Neutrophil (primary cell): Measurements from ENCODE around the gene FATE1.

Experiments
- H3K27ac ChIP-seq: fragments of 200-600 bp; sonication (generic); 2 replicates; pipeline ENCODE4 v1.5.1; 2016; ENCODE audit warnings: mild to moderate bottlenecking, moderate library complexity
- H3K27me3 ChIP-seq: fragments of 200-600 bp; sonication (generic); 2 replicates; pipeline ENCODE4 v1.6.0; 2016; ENCODE audit warnings: mild to moderate bottlenecking
- H3K36me3 ChIP-seq: fragments of 200-600 bp; sonication (generic); 2 replicates; pipeline ENCODE4 v1.5.1; 2017
- H3K4me1 ChIP-seq, 2 experiments: fragments of 200-600 bp in 1 of 2; sonication (generic) in 1 of 2; 1 replicate in 1 of 2; 2 replicates in 1 of 2; pipeline versions ENCODE4 v1.5.1 to v1.6.1; 2013 to 2016; ENCODE audit warnings: low read depth in 1 of 2, low read length in 1 of 2, mild to moderate bottlenecking in 1 of 2, moderate library complexity in 1 of 2; ENCODE audit not compliant: control insufficient read depth in 1 of 2, insufficient read depth in 1 of 2
- H3K4me3 ChIP-seq, 2 experiments: fragments of 200-600 bp in 1 of 2; sonication (generic) in 1 of 2; 1 replicate in 1 of 2; 2 replicates in 1 of 2; pipeline ENCODE4 v1.5.1; 2013 to 2016; ENCODE audit warnings: low read depth in 1 of 2, low read length in 1 of 2, mild to moderate bottlenecking in 1 of 2, moderate library complexity in 1 of 2
- H3K9me3 ChIP-seq: fragments of 200-600 bp; sonication (generic); 2 replicates; pipeline ENCODE4 v1.5.1; 2016
- CTCF ChIP-seq: fragments of 200-600 bp; sonication (generic); IDR thresholded peaks from 2 replicates; pipeline ENCODE4 v1.5.1; 2016; ENCODE audit warnings: antibody characterized with exemption

Gene FATE1

GRCh38 chrX:151743651-151744470 is 28.0 kb downstream of the FATE1 start:
- Histone ChIP-seq H3K4me3 (no peak overlapping the region), H3K36me3 (no peaks in the 10 kb centered on the region), H3K4me1 (no peaks in the 10 kb centered on the region), H3K27me3 (no peaks in the 10 kb centered on the region), H3K9me3 (no peaks in the 10 kb centered on the region), H3K27ac (no peak overlapping the region)
- no peak for TF ChIP-seq CTCF

GRCh38 chrX:151745651-151746050 is 29.8 kb downstream of the FATE1 start:
- TF ChIP-seq CTCF = no peak
- Histone ChIP-seq H3K4me3 (no peak overlapping the region), H3K36me3 (no peaks in the 10 kb centered on the region), H3K4me1 (no peaks in the 10 kb centered on the region), H3K9me3 (no peaks in the 10 kb centered on the region), H3K27me3 (no peaks in the 10 kb centered on the region), H3K27ac (no peak overlapping the region)

- no peak for TF ChIP-seq CTCF
- H3K4me3 ChIP-seq = no peak overlapping the region
- no peaks in the 10 kb centered on the region for H3K27me3 ChIP-seq
- no peaks in the 10 kb centered on the region for H3K9me3 ChIP-seq
- H3K36me3 ChIP-seq = no peaks in the 10 kb centered on the region
- no peaks in the 10 kb centered on the region for H3K4me1 ChIP-seq
- H3K27ac ChIP-seq = no peak overlapping the region
Measured at GRCh38 chrX:151746502-151746901, 30.7 kb downstream of the FATE1 start.

DNA sequence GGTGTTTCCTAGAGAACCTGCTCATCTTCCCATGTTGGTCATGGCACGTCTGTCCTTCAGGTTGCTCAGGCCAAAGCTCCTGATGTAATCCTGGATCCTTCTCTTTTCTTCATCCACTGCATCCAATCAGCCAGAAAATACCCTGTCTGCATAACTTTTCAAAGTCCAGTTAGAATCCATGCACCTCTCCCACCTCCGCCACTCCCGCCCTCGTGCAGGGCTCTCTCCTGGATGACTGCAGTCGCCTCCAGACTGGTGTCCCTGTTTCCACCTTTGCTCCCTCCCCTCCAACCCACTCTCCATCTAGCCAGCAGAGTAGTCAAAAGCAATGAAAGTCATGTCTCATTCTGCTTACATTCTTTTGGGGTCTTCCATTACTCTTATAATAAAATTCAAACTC is 34.7 kb downstream of the FATE1 start:
- no peaks in the 10 kb centered on the region for H3K4me1 ChIP-seq
- no peaks in the 10 kb centered on the region for H3K27me3 ChIP-seq
- H3K36me3 ChIP-seq = no peaks in the 10 kb centered on the region
- H3K9me3 ChIP-seq = no peaks in the 10 kb centered on the region
- no peak overlapping the region for H3K27ac ChIP-seq
- TF ChIP-seq CTCF = no peak
- H3K4me3 ChIP-seq = no peak overlapping the region

GRCh38 chrX:151752847-151753246 is 37.0 kb downstream of the FATE1 start:
- Histone ChIP-seq H3K4me1 (no peaks in the 10 kb centered on the region), H3K27me3 (no peaks in the 10 kb centered on the region), H3K27ac (no peak overlapping the region), H3K4me3 (no peak overlapping the region), H3K36me3 (no peaks in the 10 kb centered on the region), H3K9me3 (no peaks in the 10 kb centered on the region)
- TF ChIP-seq CTCF = no peak
